Kasumi-1 (cell line): ENCODE results near the gene CALCOCO1.

ENCODE experiments used
- DNase-seq, 2 experiments: peaks; one replicate each; lab custom pipeline; 2025; lab: John Stamatoyannopoulos, UW

Gene CALCOCO1

DNA sequence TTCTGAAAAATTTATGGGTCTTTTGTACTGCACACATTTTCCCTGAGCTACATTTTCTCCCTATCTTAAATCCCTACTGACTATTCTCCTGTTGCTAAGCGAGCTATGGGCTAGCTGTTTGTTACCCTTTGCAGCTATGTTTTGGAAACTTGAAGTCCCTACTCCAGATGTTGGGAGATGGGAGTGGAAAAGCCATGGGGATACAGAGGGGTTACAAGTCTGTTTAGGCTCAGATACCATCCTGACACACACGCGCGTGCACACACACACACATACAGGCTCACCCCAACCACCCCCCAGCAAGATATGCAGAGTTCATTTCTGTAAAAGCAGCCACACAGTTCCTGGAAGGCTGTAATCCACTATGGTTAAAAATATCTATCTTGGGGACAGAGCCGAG, 67.2 kb downstream of the CALCOCO1 start:
- DNase-seq = no peak

DNA sequence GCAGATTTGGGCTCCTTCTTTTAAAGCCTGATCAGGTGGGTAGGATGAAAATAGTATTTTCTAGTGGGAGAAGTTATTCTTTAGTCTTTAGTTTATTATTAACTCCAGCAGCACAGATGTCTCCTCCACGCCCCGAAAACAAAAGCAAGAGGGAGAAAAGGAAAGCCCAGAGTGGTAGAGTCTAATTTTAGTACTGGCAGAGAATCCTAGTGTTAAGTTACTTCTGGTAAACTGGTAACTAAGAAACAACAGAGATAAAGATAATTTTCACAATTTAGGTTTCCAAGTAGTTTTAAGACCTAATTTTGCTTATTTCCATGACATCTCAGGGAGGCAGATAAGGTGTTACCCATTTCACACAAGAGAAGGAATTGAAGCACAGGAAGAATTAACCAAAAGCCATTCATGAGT, 67.7 kb downstream of the CALCOCO1 start:
- no peak for DNase-seq

DNA sequence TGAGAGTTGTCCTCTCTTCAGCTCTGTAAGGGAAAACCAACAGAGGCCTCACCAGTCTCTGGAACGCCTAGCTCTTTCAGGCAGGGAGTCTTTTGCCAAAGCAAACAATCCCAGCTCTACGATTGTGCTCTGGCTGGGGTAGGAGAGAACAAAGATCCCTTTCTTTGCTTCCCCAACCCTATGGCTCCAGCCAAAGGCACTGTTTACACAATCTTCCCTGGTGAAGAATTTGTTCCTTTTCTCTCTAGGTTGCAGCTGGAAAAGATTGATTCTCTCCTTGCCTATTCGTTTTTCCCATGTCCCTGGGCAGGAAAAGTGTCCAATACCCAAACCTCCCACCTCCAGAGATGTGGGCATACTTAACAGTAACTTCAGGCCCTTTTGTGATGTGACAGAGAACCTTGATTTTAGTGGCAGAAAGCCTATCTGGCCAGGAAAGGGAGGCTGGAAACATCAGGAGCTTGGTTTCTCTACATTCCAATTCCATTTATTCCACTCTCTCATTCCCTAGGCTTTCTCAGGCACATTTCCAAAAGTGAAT, 68.2 kb downstream of the CALCOCO1 start:
- no peak for DNase-seq
